NCI-H748 treated with DMSO at 0.1 percent for 48 hours (cell line): ENCODE data around the gene SPRYD4.
"Not testable (repeated sequence)": the region's sequence is repeated elsewhere in the genome, so short reads cannot be mapped to it uniquely, and the experiment has no call there.

Experiments
- DNase-seq: peaks from one replicate; lab custom pipeline; 2025; lab: John Stamatoyannopoulos, UW

Gene SPRYD4

GRCh38 chr12:56476972-56477432 lies 8.6 kb downstream of the SPRYD4 start:
- no peak for DNase-seq

GRCh38 chr12:56477521-56478225 lies 9.3 kb downstream of the SPRYD4 start:
- no peak for DNase-seq

GRCh38 chr12:56479625-56480024 lies 11.2 kb downstream of the SPRYD4 start:
- DNase-seq = no peak

- no peak for DNase-seq
Observed at GRCh38 chr12:56484566-56484965, 16.2 kb downstream of the SPRYD4 start.

GRCh38 chr12:56486694-56487093 lies 18.3 kb downstream of the SPRYD4 start:
- no peak for DNase-seq

GRCh38 chr12:56487448-56488040 lies 19.2 kb downstream of the SPRYD4 start:
- DNase-seq = peak; percentile 35

GRCh38 chr12:56488041-56488955 lies 19.9 kb downstream of the SPRYD4 start, which contains the start of gene GLS2:
GLS2 (minus strand) TSS chr12:56488161; CDS start chr12:56488118, 43 bp downstream.
- peak; percentile 81 for DNase-seq

- no peak for DNase-seq
Observed at GRCh38 chr12:56490360-56490759, 22.0 kb downstream of the SPRYD4 start.

- DNase-seq = not testable (repeated sequence)
Observed at GRCh38 chr12:56493409-56494105, 25.2 kb downstream of the SPRYD4 start.

- DNase-seq = not testable (repeated sequence)
Observed at GRCh38 chr12:56494106-56494415, 25.7 kb downstream of the SPRYD4 start.

GRCh38 chr12:56494481-56494880 lies 26.1 kb downstream of the SPRYD4 start:
- DNase-seq = not testable (repeated sequence)

- not testable (repeated sequence) for DNase-seq
Observed at GRCh38 chr12:56496704-56497103, 28.3 kb downstream of the SPRYD4 start.

GRCh38 chr12:56498126-56498902 lies 29.9 kb downstream of the SPRYD4 start:
- DNase-seq = peak; percentile 52

GRCh38 chr12:56499452-56499851 lies 31.1 kb downstream of the SPRYD4 start:
- not testable (repeated sequence) for DNase-seq

GRCh38 chr12:56499879-56500278 lies 31.5 kb downstream of the SPRYD4 start:
- DNase-seq = not testable (repeated sequence)

- DNase-seq = no peak
Observed at GRCh38 chr12:56510786-56511185, 42.4 kb downstream of the SPRYD4 start.

GRCh38 chr12:56514014-56514318 lies 45.6 kb downstream of the SPRYD4 start:
- not testable (repeated sequence) for DNase-seq

GRCh38 chr12:56517854-56518253 lies 49.5 kb downstream of the SPRYD4 start:
- DNase-seq = no peak

GRCh38 chr12:56518570-56518969 lies 50.2 kb downstream of the SPRYD4 start:
- no peak for DNase-seq

GRCh38 chr12:56520048-56520447 lies 51.7 kb downstream of the SPRYD4 start:
- DNase-seq = no peak

GRCh38 chr12:56520506-56520905 lies 52.1 kb downstream of the SPRYD4 start:
- DNase-seq = no peak
